ENCODE measurements around the gene HPGDS.

HPGDS gene

DNA sequence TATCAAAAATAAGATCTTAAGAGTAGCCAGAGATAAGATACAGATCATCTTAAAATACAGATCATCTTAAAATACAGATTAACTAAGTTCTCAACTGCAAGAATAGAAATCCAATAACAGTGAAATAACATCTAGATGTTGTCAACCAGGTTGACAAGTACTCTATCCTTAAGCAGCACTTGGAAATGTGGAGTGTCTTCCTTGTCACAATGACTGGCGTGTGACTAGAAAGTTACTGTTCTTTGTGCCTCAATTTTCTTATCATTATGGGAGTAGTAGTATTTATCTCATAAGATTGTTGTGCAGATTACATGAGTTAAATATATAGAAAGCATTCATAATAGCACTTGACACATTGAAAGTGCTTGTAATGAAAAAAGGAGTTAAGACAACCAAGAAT lies 25.8 kb upstream of the HPGDS start:
- H3K4me3 ChIP-seq (ENCODE audit: low read length): no peak overlapping the region
- TF ChIP-seq CTCF (conservative IDR thresholded peaks at IDR 0.05; ENCODE audit: low read length): no peak
- no peak for DNase-seq (ENCODE audit: low read depth)

- no peak for TF ChIP-seq CTCF (conservative IDR thresholded peaks at IDR 0.05; ENCODE audit: low read length)
- H3K4me3 ChIP-seq (ENCODE audit: low read length): no peak overlapping the region
- DNase-seq (ENCODE audit: low read depth): no peak
These were observed 22.7 kb upstream of the HPGDS start for GRCh38 chr4:94365304-94365703.

- no peak for DNase-seq (ENCODE audit: low read depth)
- no peak overlapping the region for H3K4me3 ChIP-seq (ENCODE audit: low read length)
- TF ChIP-seq CTCF (conservative IDR thresholded peaks at IDR 0.05; ENCODE audit: low read length): no peak
These were observed 21.9 kb upstream of the HPGDS start for GRCh38 chr4:94364527-94364926.

GRCh38 chr4:94363136-94363655 lies 20.6 kb upstream of the HPGDS start:
- DNase-seq (ENCODE audit: low read depth): no peak
- no peak overlapping the region for H3K4me3 ChIP-seq (ENCODE audit: low read length)
- no peak for TF ChIP-seq CTCF (conservative IDR thresholded peaks at IDR 0.05; ENCODE audit: low read length)

GRCh38 chr4:94359838-94360237 lies 17.2 kb upstream of the HPGDS start:
- H3K4me3 ChIP-seq (ENCODE audit: low read length): no peak overlapping the region
- no peak for TF ChIP-seq CTCF (conservative IDR thresholded peaks at IDR 0.05; ENCODE audit: low read length)
- no peak for DNase-seq (ENCODE audit: low read depth)

DNA sequence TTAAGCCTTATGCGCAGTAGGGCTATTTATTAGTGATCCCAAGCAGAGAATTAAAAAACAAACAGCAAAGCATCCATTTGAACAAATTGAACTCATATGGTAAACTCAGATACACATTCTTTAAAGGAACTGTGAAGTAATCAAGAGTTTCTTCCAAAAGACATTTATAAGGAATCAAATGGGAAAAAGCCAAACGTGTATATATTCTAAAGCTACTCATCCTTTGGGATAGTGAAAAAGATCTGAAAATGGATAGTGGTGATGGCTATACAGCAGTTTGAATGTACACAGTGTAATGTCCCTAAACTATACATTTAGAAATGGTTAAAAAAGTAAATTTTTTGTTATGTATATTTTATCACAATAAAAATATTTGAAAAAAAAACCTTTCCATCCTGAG lies 16.6 kb upstream of the HPGDS start:
- DNase-seq (ENCODE audit: low read depth): no peak
- H3K4me3 ChIP-seq (ENCODE audit: low read length): no peak overlapping the region
- TF ChIP-seq CTCF (conservative IDR thresholded peaks at IDR 0.05; ENCODE audit: low read length): no peak

DNA sequence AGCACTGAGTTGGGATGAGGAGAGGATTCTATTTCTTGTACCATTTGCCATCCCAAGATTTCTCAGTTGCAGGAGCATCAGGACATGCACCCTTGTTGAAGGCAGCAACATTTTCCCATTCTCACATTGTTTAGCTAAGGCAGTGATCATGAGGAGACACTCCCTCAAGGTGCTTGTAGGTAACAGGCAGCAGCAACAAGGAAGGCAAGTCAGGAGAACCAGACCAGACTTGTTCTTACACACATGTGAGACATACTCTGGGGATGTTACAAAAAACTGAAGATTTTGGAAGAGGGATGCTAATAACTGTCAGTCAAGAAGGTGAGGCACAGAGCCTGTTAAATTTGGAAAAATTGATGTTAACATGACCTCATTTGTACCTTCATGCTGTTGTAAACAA lies 15.5 kb upstream of the HPGDS start:
- DNase-seq (ENCODE audit: low read depth): no peak
- no peak for TF ChIP-seq CTCF (conservative IDR thresholded peaks at IDR 0.05; ENCODE audit: low read length)
- H3K4me3 ChIP-seq (ENCODE audit: low read length): no peak overlapping the region
